K562 (cell line): ENCODE data around the gene SPINT4.

Experiments used
- ARNT ChIP-seq, 2 experiments: fragments of 450-650 bp; IDR thresholded peaks; 2 replicates each; pipeline ENCODE4 v1.6.1; 2016; ENCODE audit warnings: mild to moderate bottlenecking in 1 of 2
- MAZ ChIP-seq, 2 experiments: fragments of 450-650 bp in 1 of 2; sonication (generic) in 1 of 2; formaldehyde crosslinking; IDR thresholded peaks in 1 of 2; conservative IDR thresholded peaks in 1 of 2; 2 replicates each; pipeline versions ENCODE4 v1.4.0 to v1.5.0; 2020; ENCODE audit warnings: mild to moderate bottlenecking in 1 of 2, missing genetic modification reagents in 1 of 2
- POLR2A ChIP-seq: fragments of 450-650 bp; conservative IDR thresholded peaks from 2 replicates; pipeline ENCODE4 v1.6.1; 2016
- SP1 ChIP-seq: sonication (generic); formaldehyde crosslinking; IDR thresholded peaks from 2 replicates; pipeline ENCODE4 v1.8.1; 2022; ENCODE audit warnings: mild to moderate bottlenecking, missing genetic modification reagents
- SREBF2 ChIP-seq: sonication (generic); formaldehyde crosslinking; IDR thresholded peaks from 2 replicates; pipeline ENCODE4 v1.4.0; 2020; ENCODE audit warnings: mild to moderate bottlenecking, missing genetic modification reagents
- ZNF175 ChIP-seq: fragments of 200-800 bp; sonication (Bioruptor generic); IDR thresholded peaks from 2 replicates; pipeline ENCODE4 v1.6.1; 2016; ENCODE audit warnings: low read depth, mild to moderate bottlenecking, missing genetic modification characterization, missing compliant biosample characterization
- ZNF384 ChIP-seq: IDR thresholded peaks from 2 replicates; pipeline ENCODE4 v1.6.1; 2012; ENCODE audit warnings: low read depth, low read length, improper control_type of control experiment
- ZNF589 ChIP-seq: fragments of 200-800 bp; sonication (Bioruptor generic); IDR thresholded peaks from 2 replicates; pipeline ENCODE4 v1.6.1; 2016; ENCODE audit warnings: low read depth, missing genetic modification characterization, missing compliant biosample characterization
- TF ChIP-seq, protein P1 (sequence below): sonication (generic); formaldehyde crosslinking; IDR thresholded peaks from 2 replicates; pipeline ENCODE4 v1.5.0; 2020; ENCODE audit warnings: missing genetic modification reagents
- TF ChIP-seq, protein P2 (sequence below), 3 experiments: IDR thresholded peaks in 2 of 3; conservative IDR thresholded peaks in 1 of 3; 2 replicates each; pipeline ENCODE4 v1.5.1; 2011 to 2012; ENCODE audit warnings: low read length in 3 of 3, mild to moderate bottlenecking in 3 of 3, control low read depth in 2 of 3, improper control_type of control experiment in 1 of 3, inconsistent platforms in 1 of 3, low read depth in 1 of 3, mixed read lengths in 1 of 3, moderate library complexity in 1 of 3; ENCODE audit not compliant: insufficient read depth in 2 of 3
- TF ChIP-seq, protein P3 (sequence below): IDR thresholded peaks from 2 replicates; pipeline ENCODE4 v1.6.1; 2016; ENCODE audit warnings: missing genetic modification characterization, missing compliant biosample characterization

DNA sequence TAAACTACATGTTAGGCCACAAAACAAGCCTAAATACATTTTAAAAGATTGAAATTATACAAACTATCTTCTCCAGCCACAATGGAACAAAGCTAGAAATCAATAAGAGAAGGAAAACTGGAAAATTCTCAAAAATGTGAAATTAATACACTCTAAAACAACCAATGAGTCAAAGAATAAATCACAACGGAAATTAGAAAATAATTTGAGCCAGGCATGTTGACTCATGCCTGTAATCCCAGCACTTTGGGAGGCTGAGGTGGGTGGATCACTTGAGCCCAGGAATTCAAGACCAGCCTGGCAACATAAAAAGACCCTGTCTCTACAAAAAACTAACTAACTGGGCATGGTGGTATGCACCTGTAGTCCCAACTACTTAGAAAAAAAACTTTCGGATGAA, 26.7 kb upstream of the SPINT4 start:
- TF ChIP-seq ZNF384: no peak
- no peak for TF ChIP-seq ZNF589
- TF ChIP-seq, protein P1, sequence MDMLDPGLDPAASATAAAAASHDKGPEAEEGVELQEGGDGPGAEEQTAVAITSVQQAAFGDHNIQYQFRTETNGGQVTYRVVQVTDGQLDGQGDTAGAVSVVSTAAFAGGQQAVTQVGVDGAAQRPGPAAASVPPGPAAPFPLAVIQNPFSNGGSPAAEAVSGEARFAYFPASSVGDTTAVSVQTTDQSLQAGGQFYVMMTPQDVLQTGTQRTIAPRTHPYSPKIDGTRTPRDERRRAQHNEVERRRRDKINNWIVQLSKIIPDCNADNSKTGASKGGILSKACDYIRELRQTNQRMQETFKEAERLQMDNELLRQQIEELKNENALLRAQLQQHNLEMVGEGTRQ (CRISPR knock-in tag): no peak
- TF ChIP-seq MAZ (CRISPR knock-in tag; conservative IDR thresholded peaks at IDR 0.05 in 1 of 2, IDR thresholded peaks at IDR 0.05 in 1 of 2): no peak
- TF ChIP-seq, protein P2, sequence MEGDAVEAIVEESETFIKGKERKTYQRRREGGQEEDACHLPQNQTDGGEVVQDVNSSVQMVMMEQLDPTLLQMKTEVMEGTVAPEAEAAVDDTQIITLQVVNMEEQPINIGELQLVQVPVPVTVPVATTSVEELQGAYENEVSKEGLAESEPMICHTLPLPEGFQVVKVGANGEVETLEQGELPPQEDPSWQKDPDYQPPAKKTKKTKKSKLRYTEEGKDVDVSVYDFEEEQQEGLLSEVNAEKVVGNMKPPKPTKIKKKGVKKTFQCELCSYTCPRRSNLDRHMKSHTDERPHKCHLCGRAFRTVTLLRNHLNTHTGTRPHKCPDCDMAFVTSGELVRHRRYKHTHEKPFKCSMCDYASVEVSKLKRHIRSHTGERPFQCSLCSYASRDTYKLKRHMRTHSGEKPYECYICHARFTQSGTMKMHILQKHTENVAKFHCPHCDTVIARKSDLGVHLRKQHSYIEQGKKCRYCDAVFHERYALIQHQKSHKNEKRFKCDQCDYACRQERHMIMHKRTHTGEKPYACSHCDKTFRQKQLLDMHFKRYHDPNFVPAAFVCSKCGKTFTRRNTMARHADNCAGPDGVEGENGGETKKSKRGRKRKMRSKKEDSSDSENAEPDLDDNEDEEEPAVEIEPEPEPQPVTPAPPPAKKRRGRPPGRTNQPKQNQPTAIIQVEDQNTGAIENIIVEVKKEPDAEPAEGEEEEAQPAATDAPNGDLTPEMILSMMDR (IDR thresholded peaks at IDR 0.05 in 2 of 3, conservative IDR thresholded peaks at IDR 0.05 in 1 of 3; ENCODE audit: insufficient read depth in 2 of 3, low read depth in 1 of 3, low read length in 3 of 3): no peak
- no peak for TF ChIP-seq ZNF175 (CRISPR knock-in tag)
- no peak for TF ChIP-seq SP1 (CRISPR knock-in tag)
- no peak for TF ChIP-seq POLR2A
- TF ChIP-seq, protein P3, sequence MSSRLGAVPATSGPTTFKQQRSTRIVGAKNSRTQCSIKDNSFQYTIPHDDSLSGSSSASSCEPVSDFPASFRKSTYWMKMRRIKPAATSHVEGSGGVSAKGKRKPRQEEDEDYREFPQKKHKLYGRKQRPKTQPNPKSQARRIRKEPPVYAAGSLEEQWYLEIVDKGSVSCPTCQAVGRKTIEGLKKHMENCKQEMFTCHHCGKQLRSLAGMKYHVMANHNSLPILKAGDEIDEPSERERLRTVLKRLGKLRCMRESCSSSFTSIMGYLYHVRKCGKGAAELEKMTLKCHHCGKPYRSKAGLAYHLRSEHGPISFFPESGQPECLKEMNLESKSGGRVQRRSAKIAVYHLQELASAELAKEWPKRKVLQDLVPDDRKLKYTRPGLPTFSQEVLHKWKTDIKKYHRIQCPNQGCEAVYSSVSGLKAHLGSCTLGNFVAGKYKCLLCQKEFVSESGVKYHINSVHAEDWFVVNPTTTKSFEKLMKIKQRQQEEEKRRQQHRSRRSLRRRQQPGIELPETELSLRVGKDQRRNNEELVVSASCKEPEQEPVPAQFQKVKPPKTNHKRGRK: no peak
- TF ChIP-seq ARNT (IDR thresholded peaks at IDR 0.05): no peak
- TF ChIP-seq SREBF2 (CRISPR knock-in tag): no peak
